DND-41 (cell line): ENCODE measurements around the gene ATAT1.

Experiments
- ATAC-seq: fragments of 200-7000 bp; cut with Tn5 transposase; 3 replicates; pipeline ENCODE4 v1.9.1; 2021; ENCODE audit warnings: low read depth; ENCODE audit not compliant: insufficient read depth
- DNase-seq: peaks from one replicate; pipeline ENCODE4 v3.0.0-alpha.2; 2020
- H2AFZ ChIP-seq: 2 replicates; pipeline ENCODE4 v1.6.0; 2012; ENCODE audit warnings: low read depth, low read length
- H3K27ac ChIP-seq: 2 replicates; pipeline ENCODE4 v1.5.1; 2012; ENCODE audit warnings: low read length, inconsistent platforms
- H3K27me3 ChIP-seq: fragments of 200-600 bp; sonication (generic); 2 replicates; pipeline ENCODE4 v1.6.0; 2012; ENCODE audit warnings: low read length, mild to moderate bottlenecking, inconsistent platforms; ENCODE audit not compliant: insufficient read depth, poor library complexity
- H3K36me3 ChIP-seq: 2 replicates; pipeline ENCODE4 v1.5.1; 2012; ENCODE audit warnings: low read length, inconsistent platforms; ENCODE audit not compliant: insufficient read depth
- H3K4me1 ChIP-seq: 2 replicates; pipeline ENCODE4 v1.5.1; 2012; ENCODE audit warnings: mild to moderate bottlenecking, low read length; ENCODE audit not compliant: insufficient read depth
- H3K4me2 ChIP-seq: 2 replicates; pipeline ENCODE4 v1.6.0; 2012; ENCODE audit warnings: mild to moderate bottlenecking, moderate library complexity, low read length, inconsistent platforms; ENCODE audit not compliant: insufficient read depth
- H3K4me3 ChIP-seq, 2 experiments: fragments of 200-600 bp in 1 of 2; shearing (Covaris generic) in 1 of 2; 2 replicates each; pipeline ENCODE4 v1.5.1; 2012 to 2016; ENCODE audit warnings: inconsistent platforms in 2 of 2, low read length in 2 of 2, mild to moderate bottlenecking in 2 of 2, low read depth in 1 of 2, moderate library complexity in 1 of 2
- H3K79me2 ChIP-seq: 2 replicates; pipeline ENCODE4 v1.6.0; 2012; ENCODE audit warnings: low read length, inconsistent platforms; ENCODE audit not compliant: insufficient read depth
- H3K9ac ChIP-seq: 2 replicates; pipeline ENCODE4 v1.6.0; 2012; ENCODE audit warnings: low read depth, mild to moderate bottlenecking, inconsistent platforms, low read length, moderate library complexity
- H3K9me3 ChIP-seq: 2 replicates; pipeline ENCODE4 v1.5.1; 2012; ENCODE audit warnings: low read length, moderate library complexity, mild to moderate bottlenecking, inconsistent platforms; ENCODE audit not compliant: insufficient read depth, severe bottlenecking
- H4K20me1 ChIP-seq: 2 replicates; pipeline ENCODE4 v1.6.0; 2012; ENCODE audit warnings: low read length; ENCODE audit not compliant: insufficient read depth
- CTCF ChIP-seq: IDR thresholded peaks from 2 replicates; pipeline ENCODE4 v1.5.1; 2012; ENCODE audit warnings: borderline replicate concordance, low read length, moderate library complexity, mild to moderate bottlenecking; ENCODE audit not compliant: poor library complexity, severe bottlenecking; ENCODE audit errors: extremely low read depth
- EZH2 ChIP-seq: IDR thresholded peaks from 3 replicates; pipeline ENCODE4 v1.6.1; 2012; ENCODE audit warnings: borderline replicate concordance, low read depth, mild to moderate bottlenecking, moderate library complexity, low read length, inconsistent platforms; ENCODE audit not compliant: severe bottlenecking

Gene ATAT1

DNA sequence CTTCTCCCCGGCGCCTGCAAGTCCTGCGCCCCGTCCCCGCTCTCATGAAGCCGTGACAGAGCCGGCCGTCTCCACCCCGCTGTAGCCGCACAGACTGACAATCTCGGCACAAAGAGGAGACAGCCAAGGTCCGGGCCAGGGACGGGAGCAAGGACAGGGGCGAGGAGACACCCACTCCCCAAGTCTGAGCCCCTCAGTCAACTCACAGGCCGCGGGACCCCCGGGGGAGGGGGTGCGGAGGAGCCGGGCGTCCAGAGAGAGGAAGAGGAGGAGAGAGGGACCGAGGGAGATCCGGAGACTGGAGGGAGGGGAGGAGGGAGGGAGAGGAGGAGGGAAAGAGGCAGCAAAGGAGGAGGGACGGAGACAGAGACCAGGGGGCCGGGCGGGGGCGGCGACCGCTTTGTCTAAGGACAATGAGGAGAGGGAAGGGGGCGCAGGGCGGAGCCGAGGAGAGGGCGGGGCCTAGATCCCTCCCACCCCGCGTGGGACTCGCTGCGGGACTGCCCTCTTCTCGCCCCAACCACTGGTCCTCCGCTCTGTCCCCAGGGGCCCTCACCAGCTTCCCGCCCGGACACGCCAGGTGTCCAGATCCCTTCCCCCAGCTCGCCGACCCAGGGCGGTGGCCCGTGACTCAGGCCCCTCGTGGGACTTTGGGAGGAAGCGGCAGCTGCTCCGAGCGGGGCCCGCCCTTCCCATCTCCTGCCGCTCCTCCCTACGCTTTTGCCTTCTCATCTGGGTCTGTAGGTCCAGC, 60.4 kb downstream of the ATAT1 start:
- Histone ChIP-seq H3K9me3 (no peaks in the 10 kb centered on the region), H3K4me3 (peak overlapping the region; percentile 65 to 68), H3K4me2 (peak overlapping the region; percentile 95), H4K20me1 (peaks cover 28% of the 10 kb centered on the region), H2AFZ (peak overlapping the region; percentile 65), H3K9ac (peak overlapping the region; percentile 88), H3K36me3 (peaks cover 24% of the 10 kb centered on the region; the same call in 1 of the 2 replicates), H3K27me3 (no peaks in the 10 kb centered on the region), H3K79me2 (peaks cover 82% of the 10 kb centered on the region), H3K27ac (peak overlapping the region; percentile 80), H3K4me1 (peaks cover 74% of the 10 kb centered on the region)
- peak; percentile 92 for DNase-seq
- no peak for TF ChIP-seq CTCF
- no peak for TF ChIP-seq EZH2
- peak; percentile 33 for ATAC-seq

GRCh38 chr6:30687659-30688431, 61.2 kb downstream of the ATAT1 start:
- no peak for TF ChIP-seq CTCF
- no peak for TF ChIP-seq EZH2
- Histone ChIP-seq H3K27ac (peak overlapping the region; percentile 80), H3K27me3 (no peaks in the 10 kb centered on the region), H3K79me2 (peaks cover 74% of the 10 kb centered on the region), H2AFZ (peak overlapping the region; percentile 65; the same call in 1 of the 2 replicates), H3K9me3 (no peaks in the 10 kb centered on the region), H4K20me1 (peaks cover 25% of the 10 kb centered on the region; the same call in 1 of the 2 replicates), H3K9ac (peak overlapping the region; percentile 88), H3K4me3 (peak overlapping the region; percentile 65 to 68; a peak in 3 of 4 replicates), H3K4me2 (peak overlapping the region; percentile 95), H3K36me3 (peaks cover 19% of the 10 kb centered on the region; the same call in 1 of the 2 replicates), H3K4me1 (peaks cover 66% of the 10 kb centered on the region)
- ATAC-seq: no peak
- DNase-seq: no peak

DNA sequence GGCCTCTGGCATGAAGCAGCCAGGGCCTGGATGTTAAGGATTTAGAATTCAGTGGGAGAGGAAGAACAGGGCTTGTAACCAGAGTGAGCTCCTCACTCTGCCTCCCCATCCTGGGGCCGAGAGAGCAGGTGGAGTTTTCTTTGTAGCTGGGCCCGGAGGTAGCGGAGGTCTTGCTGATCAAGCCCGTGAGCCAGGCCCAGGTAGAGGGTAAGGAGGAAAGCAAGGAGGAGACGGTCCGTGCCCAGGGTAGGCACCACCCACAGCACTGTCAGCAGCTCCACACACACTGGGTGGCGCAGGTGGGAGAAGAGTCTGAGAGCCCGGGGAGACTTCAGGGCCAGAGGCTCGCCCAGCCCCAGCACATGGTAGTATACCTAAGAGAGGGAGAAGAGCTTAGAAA, 61.9 kb downstream of the ATAT1 start:
- peaks cover 67% of the 10 kb centered on the region for H3K79me2 ChIP-seq
- no peaks in the 10 kb centered on the region for H3K27me3 ChIP-seq
- no peak for ATAC-seq
- TF ChIP-seq EZH2 (no peak), CTCF (no peak)
- no peak for DNase-seq
- peaks cover 18% of the 10 kb centered on the region; the same call in 1 of the 2 replicates for H4K20me1 ChIP-seq
- peak overlapping the region; percentile 87 for H3K4me2 ChIP-seq
- no peak overlapping the region for H3K4me3 ChIP-seq
- peak overlapping the region; percentile 80; the same call in 1 of the 2 replicates for H3K27ac ChIP-seq
- no peaks in the 10 kb centered on the region for H3K9me3 ChIP-seq
- no peak overlapping the region for H2AFZ ChIP-seq
- peak overlapping the region; percentile 72 for H3K9ac ChIP-seq
- peaks cover 59% of the 10 kb centered on the region for H3K4me1 ChIP-seq
- peaks cover 13% of the 10 kb centered on the region; the same call in 1 of the 2 replicates for H3K36me3 ChIP-seq
